Measurements from ENCODE around the gene SPR.
"Not testable (repeated sequence)": the region's sequence is repeated elsewhere in the genome, so short reads cannot be mapped to it uniquely, and the experiment has no call there.

SPR gene

GRCh38 chr2:72907369-72907768 is 20.2 kb downstream of the SPR start:
- H3K36me3 ChIP-seq (ENCODE audit: control insufficient read depth, low read depth, low read length); H3K4me1 ChIP-seq (ENCODE audit: control insufficient read depth, low read depth, low read length); H3K9me3 ChIP-seq (ENCODE audit: control insufficient read depth, low read depth, low read length); H3K4me3 ChIP-seq (ENCODE audit: low read length); H3K9ac ChIP-seq (ENCODE audit: low read length); H3K27ac ChIP-seq (ENCODE audit: low read length): not testable (repeated sequence)
- H3K27me3 ChIP-seq (ENCODE audit: control insufficient read depth, insufficient read depth, low read length), result peaks cover 83% of the 10 kb centered on the region

- no peak overlapping the region for H3K9ac ChIP-seq (ENCODE audit: low read length)
- H3K36me3 ChIP-seq (ENCODE audit: control insufficient read depth, low read depth, low read length), result no peaks in the 10 kb centered on the region
- H3K27ac ChIP-seq (ENCODE audit: low read length), result no peak overlapping the region
- H3K4me1 ChIP-seq (ENCODE audit: control insufficient read depth, low read depth, low read length), result peaks cover 4% of the 10 kb centered on the region
- H3K27me3 ChIP-seq (ENCODE audit: control insufficient read depth, insufficient read depth, low read length), result peaks cover 83% of the 10 kb centered on the region
- H3K4me3 ChIP-seq (ENCODE audit: low read length), result no peak overlapping the region
- no peaks in the 10 kb centered on the region for H3K9me3 ChIP-seq (ENCODE audit: control insufficient read depth, low read depth, low read length)
Observed at GRCh38 chr2:72908741-72909140, 21.5 kb downstream of the SPR start.

- Histone ChIP-seq H3K4me1 (ENCODE audit: control insufficient read depth, low read depth, low read length) (peaks cover 19% of the 10 kb centered on the region), H3K4me3 (ENCODE audit: low read length) (no peak overlapping the region), H3K9me3 (ENCODE audit: control insufficient read depth, low read depth, low read length) (no peaks in the 10 kb centered on the region), H3K36me3 (ENCODE audit: control insufficient read depth, low read depth, low read length) (no peaks in the 10 kb centered on the region), H3K9ac (ENCODE audit: low read length) (no peak overlapping the region), H3K27me3 (ENCODE audit: control insufficient read depth, insufficient read depth, low read length) (peaks cover 94% of the 10 kb centered on the region), H3K27ac (ENCODE audit: low read length) (no peak overlapping the region)
Observed at GRCh38 chr2:72911256-72911655, 24.0 kb downstream of the SPR start.

- H3K9ac ChIP-seq (ENCODE audit: low read length), result no peak overlapping the region
- no peaks in the 10 kb centered on the region for H3K9me3 ChIP-seq (ENCODE audit: control insufficient read depth, low read depth, low read length)
- H3K4me1 ChIP-seq (ENCODE audit: control insufficient read depth, low read depth, low read length), result peaks cover 21% of the 10 kb centered on the region
- H3K27ac ChIP-seq (ENCODE audit: low read length), result no peak overlapping the region
- H3K27me3 ChIP-seq (ENCODE audit: control insufficient read depth, insufficient read depth, low read length), result peaks cover 95% of the 10 kb centered on the region
- H3K4me3 ChIP-seq (ENCODE audit: low read length), result no peak overlapping the region
- no peaks in the 10 kb centered on the region for H3K36me3 ChIP-seq (ENCODE audit: control insufficient read depth, low read depth, low read length)
Observed at GRCh38 chr2:72913486-72914205, 26.4 kb downstream of the SPR start.

- H3K9me3 ChIP-seq (ENCODE audit: control insufficient read depth, low read depth, low read length), result no peaks in the 10 kb centered on the region
- no peaks in the 10 kb centered on the region for H3K36me3 ChIP-seq (ENCODE audit: control insufficient read depth, low read depth, low read length)
- H3K4me3 ChIP-seq (ENCODE audit: low read length), result peak overlapping the region; percentile 12
- no peak overlapping the region for H3K9ac ChIP-seq (ENCODE audit: low read length)
- peaks cover 22% of the 10 kb centered on the region for H3K4me1 ChIP-seq (ENCODE audit: control insufficient read depth, low read depth, low read length)
- no peak overlapping the region for H3K27ac ChIP-seq (ENCODE audit: low read length)
- peaks cover 97% of the 10 kb centered on the region for H3K27me3 ChIP-seq (ENCODE audit: control insufficient read depth, insufficient read depth, low read length)
Observed at GRCh38 chr2:72914206-72914559, 27.0 kb downstream of the SPR start.

GRCh38 chr2:72914589-72915319 is 27.5 kb downstream of the SPR start:
- Histone ChIP-seq H3K36me3 (ENCODE audit: control insufficient read depth, low read depth, low read length) (no peaks in the 10 kb centered on the region), H3K9me3 (ENCODE audit: control insufficient read depth, low read depth, low read length) (no peaks in the 10 kb centered on the region), H3K27ac (ENCODE audit: low read length) (no peak overlapping the region), H3K9ac (ENCODE audit: low read length) (no peak overlapping the region), H3K4me1 (ENCODE audit: control insufficient read depth, low read depth, low read length) (peaks cover 26% of the 10 kb centered on the region), H3K27me3 (ENCODE audit: control insufficient read depth, insufficient read depth, low read length) (peaks cover 97% of the 10 kb centered on the region), H3K4me3 (ENCODE audit: low read length) (peak overlapping the region; percentile 59)

GRCh38 chr2:72915320-72915906 is 28.2 kb downstream of the SPR start:
- peak overlapping the region; percentile 59 for H3K4me3 ChIP-seq (ENCODE audit: low read length)
- no peaks in the 10 kb centered on the region for H3K36me3 ChIP-seq (ENCODE audit: control insufficient read depth, low read depth, low read length)
- H3K4me1 ChIP-seq (ENCODE audit: control insufficient read depth, low read depth, low read length), result peaks cover 28% of the 10 kb centered on the region
- H3K9me3 ChIP-seq (ENCODE audit: control insufficient read depth, low read depth, low read length), result no peaks in the 10 kb centered on the region
- no peak overlapping the region for H3K9ac ChIP-seq (ENCODE audit: low read length)
- peaks cover 97% of the 10 kb centered on the region for H3K27me3 ChIP-seq (ENCODE audit: control insufficient read depth, insufficient read depth, low read length)
- H3K27ac ChIP-seq (ENCODE audit: low read length), result no peak overlapping the region

GRCh38 chr2:72915907-72916742 is 28.9 kb downstream of the SPR start:
- Histone ChIP-seq H3K9ac (ENCODE audit: low read length) (no peak overlapping the region), H3K4me3 (ENCODE audit: low read length) (peak overlapping the region; percentile 59), H3K9me3 (ENCODE audit: control insufficient read depth, low read depth, low read length) (no peaks in the 10 kb centered on the region), H3K27me3 (ENCODE audit: control insufficient read depth, insufficient read depth, low read length) (peaks cover 97% of the 10 kb centered on the region), H3K27ac (ENCODE audit: low read length) (no peak overlapping the region), H3K36me3 (ENCODE audit: control insufficient read depth, low read depth, low read length) (no peaks in the 10 kb centered on the region), H3K4me1 (ENCODE audit: control insufficient read depth, low read depth, low read length) (peaks cover 32% of the 10 kb centered on the region)

- Histone ChIP-seq H3K4me1 (ENCODE audit: control insufficient read depth, low read depth, low read length) (peaks cover 35% of the 10 kb centered on the region), H3K4me3 (ENCODE audit: low read length) (peak overlapping the region; percentile 59), H3K27ac (ENCODE audit: low read length) (no peak overlapping the region), H3K9me3 (ENCODE audit: control insufficient read depth, low read depth, low read length) (no peaks in the 10 kb centered on the region), H3K27me3 (ENCODE audit: control insufficient read depth, insufficient read depth, low read length) (peaks cover 97% of the 10 kb centered on the region), H3K9ac (ENCODE audit: low read length) (no peak overlapping the region), H3K36me3 (ENCODE audit: control insufficient read depth, low read depth, low read length) (no peaks in the 10 kb centered on the region)
Observed at GRCh38 chr2:72916743-72917137, 29.5 kb downstream of the SPR start.

GRCh38 chr2:72917138-72917876 is 30.1 kb downstream of the SPR start, which contains the start of gene EMX1:
Gene EMX1 (plus strand): TSS chr2:72917519. CDS start chr2:72917853, 334 bp downstream.
- peak within 1 kb of the TSS; percentile 59 for H3K4me3 ChIP-seq (ENCODE audit: low read length)
- no peak within 1 kb of the TSS for H3K9ac ChIP-seq (ENCODE audit: low read length)
- H3K4me1 ChIP-seq (ENCODE audit: control insufficient read depth, low read depth, low read length), result peaks cover 35% of the 10 kb centered on the region
- no peak within 1 kb of the TSS for H3K27ac ChIP-seq (ENCODE audit: low read length)
- H3K27me3 ChIP-seq (ENCODE audit: control insufficient read depth, insufficient read depth, low read length), result peaks cover 97% of the 10 kb centered on the region
- no peaks in the 10 kb centered on the region for H3K9me3 ChIP-seq (ENCODE audit: control insufficient read depth, low read depth, low read length)
- no peaks in the 10 kb centered on the region for H3K36me3 ChIP-seq (ENCODE audit: control insufficient read depth, low read depth, low read length)

Data from iPS-18a (cell line).